Ishikawa (cell line): ENCODE data around the gene RECQL.

Experiments used
- CEBPB ChIP-seq: IDR thresholded peaks from 2 replicates; pipeline ENCODE4 v1.6.1; 2012
- CREB1 ChIP-seq: IDR thresholded peaks from 2 replicates; pipeline ENCODE4 v1.6.1; 2012; ENCODE audit warnings: low read depth
- EGR1 ChIP-seq: IDR thresholded peaks from 2 replicates; pipeline ENCODE4 v1.6.1; 2012
- EP300 ChIP-seq: IDR thresholded peaks from 2 replicates; pipeline ENCODE4 v1.6.1; 2012; ENCODE audit warnings: borderline replicate concordance
- FOXM1 ChIP-seq: IDR thresholded peaks from 2 replicates; pipeline ENCODE4 v1.6.1; 2012; ENCODE audit warnings: low read depth, borderline replicate concordance
- MAX ChIP-seq: IDR thresholded peaks from 2 replicates; pipeline ENCODE4 v1.6.1; 2012
- NFIC ChIP-seq: IDR thresholded peaks from 2 replicates; pipeline ENCODE4 v1.6.1; 2012
- RAD21 ChIP-seq: IDR thresholded peaks from 2 replicates; pipeline ENCODE4 v1.6.1; 2012; ENCODE audit warnings: low read depth
- REST ChIP-seq: IDR thresholded peaks from 2 replicates; pipeline ENCODE4 v1.6.1; 2012; ENCODE audit warnings: low read depth, mild to moderate bottlenecking
- TAF1 ChIP-seq: IDR thresholded peaks from 2 replicates; pipeline ENCODE4 v1.6.1; 2012; ENCODE audit warnings: low read depth, mild to moderate bottlenecking
- TCF12 ChIP-seq: IDR thresholded peaks from 2 replicates; pipeline ENCODE4 v1.6.1; 2012; ENCODE audit warnings: low read depth
- TEAD4 ChIP-seq: IDR thresholded peaks from 2 replicates; pipeline ENCODE4 v1.6.1; 2012
- USF1 ChIP-seq: IDR thresholded peaks from 2 replicates; pipeline ENCODE4 v1.6.1; 2012
- YY1 ChIP-seq: IDR thresholded peaks from 2 replicates; pipeline ENCODE4 v1.6.1; 2012; ENCODE audit warnings: low read depth
- ZBTB7A ChIP-seq: IDR thresholded peaks from 2 replicates; pipeline ENCODE4 v1.6.1; 2012; ENCODE audit warnings: low read depth

The RECQL gene

GRCh38 chr12:21516281-21516680 is 14.8 kb upstream of the RECQL start:
- TF ChIP-seq REST: no peak
- no peak for TF ChIP-seq TEAD4
- TF ChIP-seq CREB1: no peak
- no peak for TF ChIP-seq NFIC
- no peak for TF ChIP-seq RAD21
- no peak for TF ChIP-seq TCF12

- TF ChIP-seq CREB1 (no peak), YY1 (no peak), REST (no peak), TEAD4 (no peak), TAF1 (no peak), USF1 (no peak), EGR1 (no peak), ZBTB7A (no peak), NFIC (no peak), RAD21 (no peak), CEBPB (no peak), FOXM1 (no peak), MAX (no peak), TCF12 (no peak), EP300 (no peak)
Measured at GRCh38 chr12:21509768-21510167, 8.3 kb upstream of the RECQL start.

- no peak for TF ChIP-seq TEAD4
Measured at GRCh38 chr12:21507849-21508248, 6.4 kb upstream of the RECQL start.

- TF ChIP-seq MAX (no peak), REST (peak; percentile 63)
Measured at GRCh38 chr12:21505888-21506287, 4.5 kb upstream of the RECQL start.

GRCh38 chr12:21502872-21503271 is 1.4 kb upstream of the RECQL start:
- TF ChIP-seq MAX (no peak), ZBTB7A (no peak), NFIC (no peak), USF1 (no peak), YY1 (no peak), RAD21 (no peak), EP300 (no peak), TCF12 (no peak), FOXM1 (no peak), REST (no peak), CREB1 (no peak), TEAD4 (no peak), TAF1 (no peak), CEBPB (no peak), EGR1 (no peak)
